ENCODE data around the gene CACNA1C.

The CACNA1C gene

DNA sequence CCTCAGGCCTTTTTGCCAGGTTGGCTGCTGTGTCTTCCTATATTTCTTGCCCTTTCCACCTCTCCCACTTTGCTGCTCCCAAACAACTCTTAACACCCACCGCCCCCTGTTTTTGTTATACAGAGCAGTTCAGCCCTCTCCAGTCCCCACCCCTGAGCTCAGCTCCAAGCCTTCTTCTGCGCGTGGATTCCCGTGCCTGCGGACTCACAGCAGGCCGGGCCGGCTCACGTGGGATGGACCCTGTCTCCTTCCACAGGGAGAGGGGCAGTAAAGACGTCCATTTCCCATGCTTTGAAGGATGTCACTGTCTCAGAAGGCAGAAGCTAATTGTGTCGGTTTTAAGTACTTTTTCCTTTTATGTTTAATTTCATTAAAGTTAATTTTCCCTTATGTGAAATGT, 139.4 kb downstream of the CACNA1C start:
- DNase-seq = no peak
- H3K27me3 ChIP-seq (replicated peaks in 2 of 5; ENCODE audit: control insufficient read depth in 4 of 5, insufficient read depth in 5 of 5, low read length in 4 of 5) = no peaks in the 10 kb centered on the region
- no peaks in the 10 kb centered on the region for H3K36me3 ChIP-seq (ENCODE audit: control insufficient read depth in 4 of 4, insufficient read depth in 4 of 4, low read length in 3 of 4)
- no peak overlapping the region for H3K4me3 ChIP-seq (ENCODE audit: control insufficient read depth in 1 of 7, extremely low read depth in 1 of 7, insufficient read depth in 4 of 7, low read depth in 2 of 7, low read length in 6 of 7)
- H3K9me3 ChIP-seq (ENCODE audit: control extremely low read depth in 1 of 5, control insufficient read depth in 4 of 5, insufficient read depth in 2 of 5, low read depth in 1 of 5, low read length in 4 of 5) = no peaks in the 10 kb centered on the region
- ChIA-PET CTCF (no interaction called here), POLR2A (no interaction called here)
- H3K4me1 ChIP-seq (ENCODE audit: control extremely low read depth in 1 of 4, control insufficient read depth in 4 of 4, insufficient read depth in 4 of 4, low read length in 3 of 4) = peaks cover 0 to 10% (median 7%) of the 10 kb centered on the region in 4 experiments
- 97% methylated on average over 9 of the region's 10 CpGs for WGBS (ENCODE audit: insufficient coverage)
- no peak overlapping the region for H3K27ac ChIP-seq (ENCODE audit: insufficient read depth in 1 of 2, low read depth in 1 of 2, low read length in 2 of 2, poor library complexity in 1 of 2, severe bottlenecking in 2 of 2)

DNA sequence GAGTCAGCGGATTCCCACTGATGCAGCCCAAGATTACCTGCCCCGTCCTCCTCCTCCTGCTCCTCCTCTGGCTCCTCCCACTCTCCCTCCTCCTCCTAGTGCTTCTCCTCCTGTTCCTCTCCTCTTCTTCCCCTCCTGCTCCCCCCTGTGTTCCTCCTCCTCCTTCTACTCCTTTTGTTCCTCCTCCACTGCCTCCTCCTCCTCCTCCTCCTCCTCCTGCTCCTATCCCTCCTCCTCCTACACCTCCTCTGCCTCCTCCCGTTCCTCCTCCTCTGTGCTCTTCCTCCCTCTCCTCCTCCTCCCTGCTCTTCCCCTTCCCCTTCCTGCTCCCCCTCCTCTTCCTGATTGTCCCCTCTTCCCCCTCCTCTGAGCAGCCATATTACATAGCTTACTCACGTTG, 141.3 kb downstream of the CACNA1C start:
- peaks cover 0 to 2% (median 0%) of the 10 kb centered on the region in 4 experiments for H3K4me1 ChIP-seq (ENCODE audit: control extremely low read depth in 1 of 4, control insufficient read depth in 4 of 4, insufficient read depth in 4 of 4, low read length in 3 of 4)
- WGBS (ENCODE audit: insufficient coverage) = 69% methylated on average over 4 of the region's 4 CpGs
- ChIA-PET POLR2A (no interaction called here), CTCF (no interaction called here)
- no peaks in the 10 kb centered on the region for H3K36me3 ChIP-seq (ENCODE audit: control insufficient read depth in 4 of 4, insufficient read depth in 4 of 4, low read length in 3 of 4)
- no peaks in the 10 kb centered on the region for H3K9me3 ChIP-seq (ENCODE audit: control extremely low read depth in 1 of 5, control insufficient read depth in 4 of 5, insufficient read depth in 2 of 5, low read depth in 1 of 5, low read length in 4 of 5)
- H3K4me3 ChIP-seq (ENCODE audit: control insufficient read depth in 1 of 7, extremely low read depth in 1 of 7, insufficient read depth in 4 of 7, low read depth in 2 of 7, low read length in 6 of 7) = no peak overlapping the region
- no peak for DNase-seq
- H3K27me3 ChIP-seq (replicated peaks in 2 of 5; ENCODE audit: control insufficient read depth in 4 of 5, insufficient read depth in 5 of 5, low read length in 4 of 5) = peaks cover 0 to 2% (median 0%) of the 10 kb centered on the region in 5 experiments
- H3K27ac ChIP-seq (ENCODE audit: insufficient read depth in 1 of 2, low read depth in 1 of 2, low read length in 2 of 2, poor library complexity in 1 of 2, severe bottlenecking in 2 of 2) = no peak overlapping the region

DNA sequence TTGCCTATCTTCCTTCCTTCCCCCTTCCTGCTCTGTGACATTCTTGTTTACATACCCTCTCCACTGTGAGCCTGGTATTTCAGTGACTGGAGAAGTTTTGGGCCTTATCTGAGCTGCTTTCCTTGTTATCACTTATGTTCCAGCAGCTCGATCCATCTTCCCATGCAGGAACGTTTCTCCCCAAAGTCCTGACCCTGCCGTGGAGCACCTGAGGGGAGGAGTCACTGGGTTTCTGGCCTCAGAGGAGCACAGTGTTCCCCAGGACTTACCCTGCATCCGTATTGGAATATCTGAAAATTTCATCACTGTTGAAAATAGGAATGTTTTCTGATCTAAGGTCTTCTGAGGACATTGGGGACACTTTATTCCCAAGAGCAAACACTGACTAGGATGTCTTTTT, 141.8 kb downstream of the CACNA1C start:
- peaks cover 0 to 2% (median 0%) of the 10 kb centered on the region in 5 experiments for H3K27me3 ChIP-seq (replicated peaks in 2 of 5; ENCODE audit: control insufficient read depth in 4 of 5, insufficient read depth in 5 of 5, low read length in 4 of 5)
- H3K9me3 ChIP-seq (ENCODE audit: control extremely low read depth in 1 of 5, control insufficient read depth in 4 of 5, insufficient read depth in 2 of 5, low read depth in 1 of 5, low read length in 4 of 5) = no peaks in the 10 kb centered on the region
- no peaks in the 10 kb centered on the region for H3K36me3 ChIP-seq (ENCODE audit: control insufficient read depth in 4 of 4, insufficient read depth in 4 of 4, low read length in 3 of 4)
- ChIA-PET CTCF (interaction anchor here (0.9 kb wide), 1 partner anchor 19 kb away, joined by 3 read pairs; no protein-coding TSS in a partner anchor), POLR2A (no interaction called here)
- peaks cover 0 to 2% (median 0%) of the 10 kb centered on the region in 4 experiments for H3K4me1 ChIP-seq (ENCODE audit: control extremely low read depth in 1 of 4, control insufficient read depth in 4 of 4, insufficient read depth in 4 of 4, low read length in 3 of 4)
- no peak for DNase-seq
- H3K4me3 ChIP-seq (ENCODE audit: control insufficient read depth in 1 of 7, extremely low read depth in 1 of 7, insufficient read depth in 4 of 7, low read depth in 2 of 7, low read length in 6 of 7) = no peak overlapping the region
- 74% methylated on average over 4 of the region's 4 CpGs for WGBS (ENCODE audit: insufficient coverage)
- H3K27ac ChIP-seq (ENCODE audit: insufficient read depth in 1 of 2, low read depth in 1 of 2, low read length in 2 of 2, poor library complexity in 1 of 2, severe bottlenecking in 2 of 2) = no peak overlapping the region

DNA sequence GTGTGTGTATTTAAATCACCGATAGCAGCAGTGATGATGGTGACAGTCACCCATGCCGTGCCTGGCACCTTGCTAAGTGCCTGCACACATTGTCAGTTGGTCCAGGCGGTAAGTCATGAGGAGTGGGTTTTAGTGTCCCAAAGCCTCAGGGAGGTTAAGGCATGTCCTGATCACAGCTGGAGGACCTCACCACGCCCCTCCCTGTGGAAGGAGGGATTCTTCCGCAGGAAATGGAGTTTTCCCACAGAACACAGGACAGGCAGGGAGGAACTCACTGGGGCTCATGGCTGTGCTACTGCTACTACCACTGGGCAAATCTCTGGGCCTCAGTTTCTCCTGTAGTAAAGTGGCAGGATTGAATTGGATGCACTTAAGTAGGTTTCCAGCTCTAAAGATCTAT, 142.3 kb downstream of the CACNA1C start:
- 100% methylated on average over 4 of the region's 5 CpGs for WGBS (ENCODE audit: insufficient coverage)
- Histone ChIP-seq H3K36me3 (ENCODE audit: control insufficient read depth in 4 of 4, insufficient read depth in 4 of 4, low read length in 3 of 4) (no peaks in the 10 kb centered on the region), H3K4me3 (ENCODE audit: control insufficient read depth in 1 of 7, extremely low read depth in 1 of 7, insufficient read depth in 4 of 7, low read depth in 2 of 7, low read length in 6 of 7) (no peak overlapping the region), H3K27me3 (replicated peaks in 2 of 5; ENCODE audit: control insufficient read depth in 4 of 5, insufficient read depth in 5 of 5, low read length in 4 of 5) (peaks cover 0 to 2% (median 0%) of the 10 kb centered on the region in 5 experiments), H3K9me3 (ENCODE audit: control extremely low read depth in 1 of 5, control insufficient read depth in 4 of 5, insufficient read depth in 2 of 5, low read depth in 1 of 5, low read length in 4 of 5) (no peaks in the 10 kb centered on the region), H3K4me1 (ENCODE audit: control extremely low read depth in 1 of 4, control insufficient read depth in 4 of 4, insufficient read depth in 4 of 4, low read length in 3 of 4) (peaks cover 0 to 2% (median 0%) of the 10 kb centered on the region in 4 experiments), H3K27ac (ENCODE audit: insufficient read depth in 1 of 2, low read depth in 1 of 2, low read length in 2 of 2, poor library complexity in 1 of 2, severe bottlenecking in 2 of 2) (no peak overlapping the region)
- POLR2A ChIA-PET = no interaction called here
- CTCF ChIA-PET = interaction anchor here (0.9 kb wide), 1 partner anchor 18 kb away, joined by 3 read pairs; no protein-coding TSS in a partner anchor
- DNase-seq = peak in 2 of 3 donors; percentile 9 to 17

DNA sequence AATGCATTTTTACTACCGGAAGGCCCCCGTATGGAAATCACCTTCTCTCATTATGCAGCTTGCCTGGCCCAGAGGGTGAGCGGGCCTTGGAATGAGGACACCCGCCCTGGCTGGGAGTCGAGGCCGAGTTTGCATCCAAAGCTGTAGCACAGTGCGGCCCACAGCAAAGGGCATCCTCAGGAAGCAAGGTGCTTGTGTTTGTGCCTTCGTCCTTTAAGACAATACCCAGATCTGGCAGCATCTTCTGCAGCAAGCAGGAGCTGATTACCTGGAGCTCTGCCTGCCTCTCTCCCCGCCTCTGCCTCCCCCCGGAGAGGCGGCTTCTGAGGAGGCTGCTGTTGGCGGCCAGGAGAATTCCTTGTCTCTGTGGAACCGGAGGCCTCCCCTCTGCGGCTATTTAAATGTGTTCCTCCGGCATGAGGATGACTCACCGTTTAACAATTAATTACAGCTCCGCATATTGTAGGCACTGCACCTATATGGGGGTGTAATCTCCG, 145.3 kb downstream of the CACNA1C start:
- Histone ChIP-seq H3K9me3 (ENCODE audit: control extremely low read depth in 1 of 5, control insufficient read depth in 4 of 5, insufficient read depth in 2 of 5, low read depth in 1 of 5, low read length in 4 of 5) (peaks cover 0 to 1% (median 0%) of the 10 kb centered on the region in 5 experiments), H3K27ac (ENCODE audit: insufficient read depth in 1 of 2, low read depth in 1 of 2, low read length in 2 of 2, poor library complexity in 1 of 2, severe bottlenecking in 2 of 2) (no peak overlapping the region), H3K4me3 (ENCODE audit: control insufficient read depth in 1 of 7, extremely low read depth in 1 of 7, insufficient read depth in 4 of 7, low read depth in 2 of 7, low read length in 6 of 7) (no peak overlapping the region), H3K27me3 (replicated peaks in 2 of 5; ENCODE audit: control insufficient read depth in 4 of 5, insufficient read depth in 5 of 5, low read length in 4 of 5) (peaks cover 0 to 2% (median 0%) of the 10 kb centered on the region in 5 experiments), H3K36me3 (ENCODE audit: control insufficient read depth in 4 of 4, insufficient read depth in 4 of 4, low read length in 3 of 4) (no peaks in the 10 kb centered on the region), H3K4me1 (ENCODE audit: control extremely low read depth in 1 of 4, control insufficient read depth in 4 of 4, insufficient read depth in 4 of 4, low read length in 3 of 4) (peaks cover 0 to 2% (median 0%) of the 10 kb centered on the region in 4 experiments)
- ChIA-PET CTCF (interaction anchor here (1.5 kb wide), 1 partner anchor 9 kb away, joined by 3 read pairs; no protein-coding TSS in a partner anchor), POLR2A (no interaction called here)
- DNase-seq = no peak
- 97% methylated on average over 18 of the region's 18 CpGs for WGBS (ENCODE audit: insufficient coverage)

DNA sequence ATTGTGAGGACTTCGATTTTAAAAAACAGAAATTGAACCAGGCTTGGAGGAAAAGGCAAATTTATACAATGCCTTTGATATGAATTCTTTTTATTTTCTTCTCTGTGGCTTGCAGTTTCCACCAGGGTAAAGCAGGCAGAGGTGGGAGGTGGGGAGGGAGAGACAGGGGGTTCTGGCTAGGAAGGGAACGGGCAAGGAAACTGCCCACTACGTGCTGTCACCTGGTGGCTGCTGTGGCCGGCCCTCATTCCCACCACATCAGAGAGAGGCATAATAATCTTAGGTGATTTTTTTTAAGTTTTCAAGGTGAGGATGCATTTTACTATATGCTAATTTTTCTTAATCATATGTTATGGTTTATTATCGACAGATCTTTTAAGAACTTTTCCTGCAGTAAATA, 145.8 kb downstream of the CACNA1C start:
- 100% methylated on average over 1 of the region's 5 CpGs for WGBS (ENCODE audit: insufficient coverage)

GRCh38 chr12:2205996-2206395, 153.2 kb downstream of the CACNA1C start:
- Histone ChIP-seq H3K36me3 (ENCODE audit: control insufficient read depth in 4 of 4, insufficient read depth in 4 of 4, low read length in 3 of 4) (no peaks in the 10 kb centered on the region), H3K4me3 (ENCODE audit: control insufficient read depth in 1 of 7, extremely low read depth in 1 of 7, insufficient read depth in 4 of 7, low read depth in 2 of 7, low read length in 6 of 7) (no peak overlapping the region), H3K27me3 (replicated peaks in 2 of 5; ENCODE audit: control insufficient read depth in 4 of 5, insufficient read depth in 5 of 5, low read length in 4 of 5) (no peaks in the 10 kb centered on the region), H3K27ac (ENCODE audit: insufficient read depth in 1 of 2, low read depth in 1 of 2, low read length in 2 of 2, poor library complexity in 1 of 2, severe bottlenecking in 2 of 2) (no peak overlapping the region), H3K9me3 (ENCODE audit: control extremely low read depth in 1 of 5, control insufficient read depth in 4 of 5, insufficient read depth in 2 of 5, low read depth in 1 of 5, low read length in 4 of 5) (peaks cover 0 to 9% (median 2%) of the 10 kb centered on the region in 5 experiments), H3K4me1 (ENCODE audit: control extremely low read depth in 1 of 4, control insufficient read depth in 4 of 4, insufficient read depth in 4 of 4, low read length in 3 of 4) (no peaks in the 10 kb centered on the region)
- CTCF ChIA-PET = interaction anchor here (1.1 to 1.4 kb wide), 3 partner anchors 8 to 189 kb away, joined by 3 to 4 read pairs (median 3); no protein-coding TSS in a partner anchor
- DNase-seq = no peak
- WGBS (ENCODE audit: insufficient coverage) = 96% methylated on average over 7 of the region's 7 CpGs
- POLR2A ChIA-PET = no interaction called here

More for the DNA sequence above, 145.8 kb downstream of the CACNA1C start:
- ChIA-PET POLR2A (no interaction called here), CTCF (interaction anchor here (1.5 kb wide), 1 partner anchor 8 kb away, joined by 3 read pairs; no protein-coding TSS in a partner anchor)
- H3K9me3 ChIP-seq (ENCODE audit: control extremely low read depth in 1 of 5, control insufficient read depth in 4 of 5, insufficient read depth in 2 of 5, low read depth in 1 of 5, low read length in 4 of 5) = peaks cover 0 to 6% (median 0%) of the 10 kb centered on the region in 5 experiments
- H3K36me3 ChIP-seq (ENCODE audit: control insufficient read depth in 4 of 4, insufficient read depth in 4 of 4, low read length in 3 of 4) = no peaks in the 10 kb centered on the region
- peaks cover 0 to 2% (median 0%) of the 10 kb centered on the region in 5 experiments for H3K27me3 ChIP-seq (replicated peaks in 2 of 5; ENCODE audit: control insufficient read depth in 4 of 5, insufficient read depth in 5 of 5, low read length in 4 of 5)
- no peak for DNase-seq
- peaks cover 0 to 2% (median 0%) of the 10 kb centered on the region in 4 experiments for H3K4me1 ChIP-seq (ENCODE audit: control extremely low read depth in 1 of 4, control insufficient read depth in 4 of 4, insufficient read depth in 4 of 4, low read length in 3 of 4)
- H3K27ac ChIP-seq (ENCODE audit: insufficient read depth in 1 of 2, low read depth in 1 of 2, low read length in 2 of 2, poor library complexity in 1 of 2, severe bottlenecking in 2 of 2) = no peak overlapping the region
- H3K4me3 ChIP-seq (ENCODE audit: control insufficient read depth in 1 of 7, extremely low read depth in 1 of 7, insufficient read depth in 4 of 7, low read depth in 2 of 7, low read length in 6 of 7) = no peak overlapping the region

All from common myeloid progenitor, CD34-positive (primary cell).